HepG2 (cell line): ENCODE measurements around the gene ZNF326. TPM values are rescaled to one million over a fixed set of nuclear protein-coding genes. Genes with fewer than 3 reads are reported as not detected.

Experiments
- AKNA ChIP-seq: sonication (generic); formaldehyde crosslinking; IDR thresholded peaks from 2 replicates; pipeline ENCODE4 v1.4.0; 2020; ENCODE audit warnings: missing genetic modification reagents, borderline replicate concordance
- DMTF1 ChIP-seq: sonication (generic); formaldehyde crosslinking; IDR thresholded peaks from 2 replicates; pipeline ENCODE4 v1.4.0; 2020; ENCODE audit warnings: mild to moderate bottlenecking, missing genetic modification reagents
- E2F5 ChIP-seq: sonication (generic); formaldehyde crosslinking; conservative IDR thresholded peaks from 2 replicates; pipeline ENCODE4 v1.4.0; 2020; ENCODE audit warnings: missing genetic modification reagents
- IKZF1 ChIP-seq: fragments of 450-650 bp; IDR thresholded peaks from 2 replicates; pipeline ENCODE4 v1.7.1; 2016
- KDM1A ChIP-seq: IDR thresholded peaks from 2 replicates; pipeline ENCODE4 v1.6.1; 2016; ENCODE audit warnings: missing compliant biosample characterization
- RXRA ChIP-seq: sonication (generic); formaldehyde crosslinking; IDR thresholded peaks from 2 replicates; pipeline ENCODE4 v1.5.1; 2020; ENCODE audit warnings: missing genetic modification reagents
- ZNF18 ChIP-seq: sonication (generic); formaldehyde crosslinking; IDR thresholded peaks from 2 replicates; pipeline ENCODE4 v1.8.0; 2022; ENCODE audit warnings: mild to moderate bottlenecking, missing genetic modification reagents; ENCODE audit not compliant: insufficient replicate concordance
- ZNF598 ChIP-seq: sonication (generic); formaldehyde crosslinking; IDR thresholded peaks from 2 replicates; pipeline ENCODE4 v1.5.1; 2020; ENCODE audit warnings: mild to moderate bottlenecking, missing genetic modification reagents, borderline replicate concordance
- ZNF737 ChIP-seq: sonication (generic); formaldehyde crosslinking; IDR thresholded peaks from 2 replicates; pipeline ENCODE4 v1.5.0; 2020; ENCODE audit warnings: missing genetic modification reagents, mild to moderate bottlenecking, borderline replicate concordance
- polyA plus RNA-seq, 8 experiments: library from polyadenylated mRNA; depleted of rRNA in 3 of 8; stranded (reverse) in 7 of 8; unstranded in 1 of 8; fragments of >200 nt; fragmentation: Illumina TruSeq in 4 of 8; extraction: Trizol in 4 of 8; gene quantifications; 2 replicates each; pipeline versions ENCODE4 v1.2.1 to v1.2.3, GENCODE V29; 2011 to 2016; ENCODE audit warnings: low read depth in 4 of 8, missing spikeins in 1 of 8, mixed read lengths in 1 of 8; ENCODE audit not compliant: insufficient read depth in 1 of 8
- total RNA-seq, 5 experiments: library from RNA; depleted of rRNA; stranded (reverse); fragments of >200 nt; fragmentation: Illumina TruSeq; extraction: Trizol; gene quantifications; 2 replicates each; pipeline ENCODE4 v1.2.3, GENCODE V29; 2016; ENCODE audit warnings: low read depth in 1 of 5
- TF ChIP-seq, protein P1 (sequence below): sonication (generic); formaldehyde crosslinking; IDR thresholded peaks from 2 replicates; pipeline ENCODE4 v1.4.0; 2020; ENCODE audit warnings: missing genetic modification reagents, borderline replicate concordance
- TF ChIP-seq, protein P2 (sequence below): sonication (generic); formaldehyde crosslinking; IDR thresholded peaks from 2 replicates; pipeline ENCODE4 v1.8.0; 2022; ENCODE audit warnings: low read depth, missing genetic modification reagents

The ZNF326 gene
- total and polyA plus RNA-seq, 2 of the 13 experiments (the other 11 are each of a cell fraction or from before 2014, with no cell fraction given) = 6.3 to 16.4 TPM

DNA sequence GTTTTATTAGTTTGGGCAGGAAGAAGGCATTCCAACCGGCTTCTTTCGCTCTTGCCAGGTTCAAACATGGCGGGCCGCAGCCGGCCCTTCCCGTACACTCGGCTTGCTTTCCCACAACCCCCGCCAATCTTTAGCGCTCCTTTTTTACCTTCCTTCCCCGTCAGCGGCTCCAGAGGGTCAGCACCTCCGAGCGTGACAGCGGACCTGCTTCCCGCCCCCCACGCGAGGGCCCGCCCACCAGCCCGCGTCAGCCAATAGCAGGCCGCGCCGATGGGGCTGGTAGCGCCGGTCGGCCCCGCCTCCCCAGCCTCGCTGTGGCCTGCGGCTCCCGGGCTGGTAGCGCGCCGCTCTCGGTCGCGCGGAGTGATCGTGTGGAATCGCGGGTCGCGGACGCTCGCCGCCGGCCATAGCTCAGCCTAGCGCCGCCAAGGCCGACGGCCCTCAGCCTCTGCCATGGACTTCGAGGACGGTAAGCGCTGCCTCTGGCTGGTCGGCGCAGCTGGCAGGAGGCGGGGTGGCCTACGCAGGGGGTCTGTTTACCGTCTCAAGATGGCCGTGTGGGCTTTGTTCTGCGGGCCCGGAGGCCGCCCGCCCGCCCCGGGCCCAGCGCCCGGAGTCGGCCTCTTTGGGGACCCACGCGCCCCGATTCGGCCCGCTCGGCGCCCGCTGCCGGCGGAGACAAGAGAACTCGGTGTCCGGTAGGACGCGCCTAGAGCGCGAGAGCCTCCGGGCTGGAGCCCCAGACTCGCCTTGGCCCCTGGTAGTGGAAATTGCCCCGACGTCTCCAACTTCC is at the start of gene ZNF326 (continued):
- TF ChIP-seq, protein P1, sequence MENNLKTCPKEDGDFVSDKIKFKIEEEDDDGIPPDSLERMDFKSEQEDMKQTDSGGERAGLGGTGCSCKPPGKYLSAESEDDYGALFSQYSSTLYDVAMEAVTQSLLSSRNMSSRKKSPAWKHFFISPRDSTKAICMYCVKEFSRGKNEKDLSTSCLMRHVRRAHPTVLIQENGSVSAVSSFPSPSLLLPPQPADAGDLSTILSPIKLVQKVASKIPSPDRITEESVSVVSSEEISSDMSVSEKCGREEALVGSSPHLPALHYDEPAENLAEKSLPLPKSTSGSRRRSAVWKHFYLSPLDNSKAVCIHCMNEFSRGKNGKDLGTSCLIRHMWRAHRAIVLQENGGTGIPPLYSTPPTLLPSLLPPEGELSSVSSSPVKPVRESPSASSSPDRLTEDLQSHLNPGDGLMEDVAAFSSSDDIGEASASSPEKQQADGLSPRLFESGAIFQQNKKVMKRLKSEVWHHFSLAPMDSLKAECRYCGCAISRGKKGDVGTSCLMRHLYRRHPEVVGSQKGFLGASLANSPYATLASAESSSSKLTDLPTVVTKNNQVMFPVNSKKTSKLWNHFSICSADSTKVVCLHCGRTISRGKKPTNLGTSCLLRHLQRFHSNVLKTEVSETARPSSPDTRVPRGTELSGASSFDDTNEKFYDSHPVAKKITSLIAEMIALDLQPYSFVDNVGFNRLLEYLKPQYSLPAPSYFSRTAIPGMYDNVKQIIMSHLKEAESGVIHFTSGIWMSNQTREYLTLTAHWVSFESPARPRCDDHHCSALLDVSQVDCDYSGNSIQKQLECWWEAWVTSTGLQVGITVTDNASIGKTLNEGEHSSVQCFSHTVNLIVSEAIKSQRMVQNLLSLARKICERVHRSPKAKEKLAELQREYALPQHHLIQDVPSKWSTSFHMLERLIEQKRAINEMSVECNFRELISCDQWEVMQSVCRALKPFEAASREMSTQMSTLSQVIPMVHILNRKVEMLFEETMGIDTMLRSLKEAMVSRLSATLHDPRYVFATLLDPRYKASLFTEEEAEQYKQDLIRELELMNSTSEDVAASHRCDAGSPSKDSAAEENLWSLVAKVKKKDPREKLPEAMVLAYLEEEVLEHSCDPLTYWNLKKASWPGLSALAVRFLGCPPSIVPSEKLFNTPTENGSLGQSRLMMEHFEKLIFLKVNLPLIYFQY (CRISPR knock-in tag) = peak; percentile 55; the same call in 1 of the 2 replicates
- no peak for TF ChIP-seq AKNA (CRISPR knock-in tag)
- TF ChIP-seq IKZF1 = no peak
- 0 out of 2 replicates have a peak, but pooled peaks have one; percentile 82 for TF ChIP-seq ZNF737 (CRISPR knock-in tag)
- TF ChIP-seq E2F5 = peak; percentile 82
- TF ChIP-seq ZNF598 (CRISPR knock-in tag) = peak; percentile 44; the same call in 1 of the 2 replicates
- TF ChIP-seq DMTF1 = no peak
- no peak for TF ChIP-seq KDM1A (CRISPR knock-in tag)
- TF ChIP-seq, protein P2, sequence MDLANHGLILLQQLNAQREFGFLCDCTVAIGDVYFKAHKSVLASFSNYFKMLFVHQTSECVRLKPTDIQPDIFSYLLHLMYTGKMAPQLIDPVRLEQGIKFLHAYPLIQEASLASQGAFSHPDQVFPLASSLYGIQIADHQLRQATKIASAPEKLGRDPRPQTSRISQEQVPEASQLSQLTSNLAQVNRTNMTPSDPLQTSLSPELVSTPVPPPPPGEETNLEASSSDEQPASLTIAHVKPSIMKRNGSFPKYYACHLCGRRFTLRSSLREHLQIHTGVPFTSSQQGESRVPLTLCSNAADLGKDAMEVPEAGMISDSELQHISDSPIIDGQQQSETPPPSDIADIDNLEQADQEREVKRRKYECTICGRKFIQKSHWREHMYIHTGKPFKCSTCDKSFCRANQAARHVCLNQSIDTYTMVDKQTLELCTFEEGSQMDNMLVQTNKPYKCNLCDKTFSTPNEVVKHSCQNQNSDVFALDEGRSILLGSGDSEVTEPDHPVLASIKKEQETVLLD (CRISPR knock-in tag) = peak; percentile 89
- peak; percentile 69; the same call in 1 of the 2 replicates for TF ChIP-seq RXRA (CRISPR knock-in tag)
- peak; percentile 45 for TF ChIP-seq ZNF18 (CRISPR knock-in tag)
